GM18517 (cell line): ENCODE results near the gene SLCO2A1.

Experiments used
- ATAC-seq: cut with Tn5 transposase; IDR thresholded peaks from one replicate; pipeline ENCODE4 v1.9.1; 2021; ENCODE audit warnings: mild to moderate bottlenecking, moderate library complexity; ENCODE audit not compliant: unreplicated experiment

Gene SLCO2A1

DNA sequence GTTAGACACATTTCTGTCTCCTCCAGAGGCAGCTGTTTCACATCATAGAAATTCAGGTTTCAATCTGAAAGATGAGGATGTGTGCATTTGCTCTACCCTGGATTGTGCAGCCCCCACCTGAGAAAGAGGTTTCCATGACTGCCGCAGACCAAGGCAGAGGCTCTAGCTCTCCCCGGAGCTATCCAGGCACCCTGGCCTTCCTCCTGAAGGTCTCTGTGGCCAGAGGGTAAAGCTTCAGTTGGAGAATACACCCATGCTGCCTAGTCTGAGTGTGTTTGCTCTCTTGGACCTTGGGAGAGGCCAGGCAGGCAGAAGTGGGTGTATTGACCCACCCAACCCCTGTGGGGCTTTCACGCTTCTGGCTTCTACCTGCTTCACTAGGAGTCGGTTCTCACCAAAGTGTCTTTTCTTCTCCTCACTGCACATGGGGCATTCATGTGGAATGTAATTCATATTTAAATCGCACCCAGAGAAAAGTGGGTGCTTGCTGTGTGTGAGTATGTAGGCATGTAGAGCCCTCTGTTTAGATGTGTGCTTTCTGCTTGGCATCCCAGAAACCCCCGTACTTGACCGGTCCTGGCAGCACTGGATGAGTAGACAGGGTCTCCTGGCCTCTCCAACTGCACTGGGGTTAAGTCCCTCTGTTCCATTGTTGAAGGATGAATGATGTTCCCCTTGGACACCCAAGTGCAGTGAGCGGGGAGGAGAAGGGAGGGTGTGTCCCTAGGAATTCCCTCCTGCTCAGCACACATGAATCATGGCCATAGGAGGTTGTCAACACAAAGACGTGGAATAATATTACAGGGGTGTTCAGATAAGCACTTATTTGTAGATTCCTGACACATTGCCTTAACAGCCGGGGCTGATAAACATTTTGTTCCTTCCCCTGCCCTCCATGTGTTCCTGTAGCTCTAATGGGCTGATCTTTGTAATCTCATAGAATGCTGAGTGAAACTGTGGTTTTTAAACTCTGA, 113.8 kb downstream of the SLCO2A1 start:
- no peak for ATAC-seq

DNA sequence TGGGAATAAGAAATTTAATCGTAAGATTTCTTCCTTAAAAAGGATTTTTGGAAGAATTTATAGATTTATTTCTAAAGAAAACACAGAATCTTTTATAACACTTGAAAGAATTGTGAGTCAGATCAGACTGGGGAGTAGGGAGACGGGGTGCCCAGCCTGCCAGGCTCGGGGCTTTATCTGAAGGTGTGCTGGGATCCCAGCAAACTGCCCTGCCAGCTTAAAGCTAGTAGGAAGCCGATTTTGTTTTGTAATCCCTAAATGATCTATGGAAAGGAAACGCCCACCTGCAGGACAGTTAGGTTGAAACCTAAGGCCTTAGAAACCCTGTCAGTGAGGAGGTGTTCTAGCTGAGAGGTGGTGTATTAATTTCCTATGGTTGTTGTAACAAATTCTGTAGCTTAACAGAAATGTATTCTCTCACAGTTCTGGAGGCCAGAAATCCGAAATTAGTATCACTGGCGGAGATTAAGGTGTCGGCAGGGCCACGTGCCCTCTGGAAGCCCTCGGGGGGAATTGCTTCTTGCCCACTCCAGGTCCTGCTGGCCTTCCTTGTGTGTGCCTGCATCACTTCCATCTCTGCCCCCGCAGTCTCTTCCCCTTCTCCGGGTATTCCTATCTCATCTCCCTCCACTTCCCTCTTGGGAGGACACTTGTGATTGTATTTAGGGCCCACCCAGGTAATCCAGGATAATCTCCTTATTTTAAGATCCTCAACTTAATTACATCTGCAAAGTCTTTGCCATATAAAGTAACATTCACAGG, 114.7 kb downstream of the SLCO2A1 start:
- ATAC-seq = no peak

DNA sequence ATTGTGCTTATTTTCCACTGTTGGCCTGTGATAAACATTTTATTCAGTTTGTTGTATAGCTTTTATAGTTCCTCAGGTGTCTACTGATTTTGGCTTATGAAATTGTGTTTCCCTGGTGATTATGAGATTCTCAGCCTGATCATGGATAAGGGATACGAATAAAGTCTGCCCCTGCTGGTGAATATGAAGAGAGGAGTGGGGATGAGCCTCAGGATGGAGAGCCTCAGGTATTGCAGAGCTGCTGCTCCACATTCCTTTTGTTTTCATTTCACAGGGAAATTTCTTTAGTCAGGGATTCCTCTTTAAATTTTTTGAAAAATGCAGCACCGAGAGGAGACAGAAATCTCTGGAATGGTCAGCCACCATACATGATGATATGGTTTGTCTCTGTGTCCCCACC, 119.3 kb downstream of the SLCO2A1 start:
- ATAC-seq = no peak

GRCh38 chr3:133905376-133905775, 124.3 kb downstream of the SLCO2A1 start:
- ATAC-seq = no peak

DNA sequence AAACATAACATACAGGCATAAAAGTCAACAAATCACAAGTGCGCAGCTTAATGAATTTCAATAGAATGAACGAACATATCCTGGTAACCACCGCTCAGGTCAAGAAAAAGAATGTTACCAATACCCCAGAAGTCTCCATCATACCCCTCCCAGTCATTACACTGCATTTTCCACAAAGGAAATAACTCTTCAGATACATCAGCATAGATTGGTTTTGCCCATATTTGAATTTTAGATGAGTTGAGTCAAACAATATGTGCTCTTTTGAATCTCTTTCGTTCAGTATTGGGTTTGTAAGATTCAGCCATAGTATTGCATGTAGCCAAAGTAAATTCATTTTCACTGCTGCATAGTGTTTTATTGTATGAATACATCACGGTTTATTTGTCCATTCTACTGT, 127.9 kb downstream of the SLCO2A1 start:
- ATAC-seq = no peak

DNA sequence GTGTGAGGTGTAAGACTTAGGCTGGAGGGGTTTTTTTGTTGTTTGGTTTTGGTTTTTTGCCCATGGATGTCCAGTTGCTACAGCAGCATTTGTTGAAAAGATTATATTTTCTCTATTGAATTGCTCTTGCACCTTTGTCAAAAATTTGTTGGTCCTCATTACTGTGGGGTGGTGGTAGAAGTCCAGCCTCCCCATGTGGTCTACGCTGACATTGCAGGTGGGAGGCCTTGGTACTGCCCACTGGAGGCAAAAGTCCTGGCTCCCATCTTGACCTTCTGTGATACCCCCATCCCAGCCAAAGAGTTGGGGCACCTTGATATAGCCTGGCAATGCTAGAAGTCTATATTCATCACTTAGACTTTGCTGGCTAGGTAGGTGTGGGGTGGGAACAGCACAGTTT, 128.6 kb downstream of the SLCO2A1 start:
- no peak for ATAC-seq

GRCh38 chr3:133899311-133899710, 130.4 kb downstream of the SLCO2A1 start:
- ATAC-seq = no peak

DNA sequence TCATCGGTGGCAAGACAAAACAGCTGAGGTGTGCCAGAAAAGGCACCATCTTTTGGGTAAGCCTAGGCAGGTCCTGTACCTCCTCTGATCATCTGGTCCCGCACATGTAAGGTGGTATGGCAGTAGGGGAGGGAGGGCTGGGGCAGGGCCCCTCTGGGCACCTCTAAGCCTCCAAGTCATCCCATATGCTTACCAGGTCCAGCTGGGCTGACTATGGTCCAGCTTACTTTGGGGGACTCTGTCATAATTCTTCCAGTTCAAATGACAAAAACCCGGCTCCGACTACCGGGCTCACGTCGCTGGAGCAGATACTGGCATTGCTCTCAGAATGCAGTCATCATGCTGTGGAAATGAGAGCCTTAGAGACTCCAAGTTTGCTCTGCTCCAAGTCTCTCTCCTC, 132.2 kb downstream of the SLCO2A1 start:
- no peak for ATAC-seq

- no peak for ATAC-seq
Observed at GRCh38 chr3:133896002-133896761, 133.5 kb downstream of the SLCO2A1 start.

- no peak for ATAC-seq
Observed at GRCh38 chr3:133895208-133896001, 134.3 kb downstream of the SLCO2A1 start, which contains the start of gene RAB6B. TSS of gene RAB6B (minus strand) at chr3:133895882. CDS start at chr3:133895466, 416 bp downstream.

DNA sequence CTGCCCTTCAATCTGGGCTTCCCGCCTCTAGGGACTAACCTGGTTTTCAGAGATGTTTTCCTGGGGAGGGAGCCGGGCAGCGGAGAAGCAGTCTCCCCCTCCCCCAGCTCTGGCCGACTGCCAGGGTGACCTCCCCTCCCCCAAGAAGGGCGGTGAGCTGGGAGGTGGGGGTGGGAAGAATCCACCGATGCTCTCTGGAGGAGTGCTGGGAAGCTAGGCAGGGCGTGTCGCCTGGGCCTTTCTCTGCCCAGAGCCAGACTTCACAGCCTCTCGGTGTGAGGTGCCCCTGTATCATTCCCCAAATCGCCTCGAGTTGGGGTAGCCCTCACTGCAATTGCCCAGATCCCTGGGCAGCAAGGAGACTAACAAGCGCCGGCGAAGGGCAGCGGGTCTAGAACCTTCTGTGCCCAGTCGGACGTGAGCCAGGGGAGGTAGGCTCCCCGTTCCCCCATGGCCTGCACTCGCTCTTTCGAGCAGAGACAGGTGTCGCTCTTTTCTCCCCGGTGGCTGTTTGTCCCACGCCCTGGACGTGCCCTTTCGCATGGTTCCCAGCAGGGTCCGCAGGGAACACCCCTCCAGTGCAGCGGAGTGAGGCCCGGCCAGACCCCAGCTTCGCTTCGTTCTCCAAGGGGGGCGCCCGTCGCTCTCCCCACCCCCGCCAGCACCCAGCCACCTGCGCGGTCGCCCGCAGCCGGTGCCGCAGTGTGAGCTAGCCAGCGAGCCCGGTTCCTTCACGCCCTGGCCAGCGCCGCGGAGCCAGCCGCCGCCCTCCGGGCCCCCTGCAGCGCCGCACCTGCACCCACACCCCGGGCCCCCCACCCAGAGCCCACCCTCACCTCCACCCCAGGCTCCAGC, 135.1 kb downstream of the SLCO2A1 start:
- no peak for ATAC-seq

DNA sequence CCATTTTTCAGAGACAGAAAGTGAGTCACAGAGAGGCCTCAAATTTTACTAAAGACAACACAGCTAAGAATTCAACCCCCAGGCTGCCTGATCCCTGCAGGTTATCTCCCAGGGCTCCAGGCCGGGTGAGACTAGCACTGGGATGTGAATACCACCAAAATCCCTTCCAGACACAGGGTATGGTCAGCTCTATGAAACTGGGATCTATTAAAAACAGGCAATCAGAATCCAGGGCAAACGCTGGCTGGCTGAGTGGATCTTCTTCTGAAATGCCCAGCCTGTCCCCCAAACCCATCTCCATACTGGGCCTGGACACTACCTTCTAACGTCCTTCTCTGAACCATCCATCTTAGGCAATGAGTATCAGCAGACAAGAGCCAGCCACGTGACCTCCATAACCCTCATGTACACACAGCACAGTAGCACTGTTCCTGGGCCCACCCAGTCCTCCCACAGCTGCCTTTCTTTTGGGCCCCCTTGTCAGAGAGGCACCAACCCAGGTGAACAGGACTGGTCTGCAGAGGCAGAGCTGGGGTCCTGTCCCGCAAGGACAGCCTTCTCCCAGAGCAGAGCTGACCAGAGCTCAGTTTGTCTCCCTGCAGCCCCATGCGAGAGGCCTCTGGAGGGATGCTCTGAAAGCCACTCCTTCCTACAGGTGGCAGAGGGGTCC, 135.9 kb downstream of the SLCO2A1 start:
- ATAC-seq = no peak

GRCh38 chr3:133892541-133893231, 137.0 kb downstream of the SLCO2A1 start:
- ATAC-seq = no peak

DNA sequence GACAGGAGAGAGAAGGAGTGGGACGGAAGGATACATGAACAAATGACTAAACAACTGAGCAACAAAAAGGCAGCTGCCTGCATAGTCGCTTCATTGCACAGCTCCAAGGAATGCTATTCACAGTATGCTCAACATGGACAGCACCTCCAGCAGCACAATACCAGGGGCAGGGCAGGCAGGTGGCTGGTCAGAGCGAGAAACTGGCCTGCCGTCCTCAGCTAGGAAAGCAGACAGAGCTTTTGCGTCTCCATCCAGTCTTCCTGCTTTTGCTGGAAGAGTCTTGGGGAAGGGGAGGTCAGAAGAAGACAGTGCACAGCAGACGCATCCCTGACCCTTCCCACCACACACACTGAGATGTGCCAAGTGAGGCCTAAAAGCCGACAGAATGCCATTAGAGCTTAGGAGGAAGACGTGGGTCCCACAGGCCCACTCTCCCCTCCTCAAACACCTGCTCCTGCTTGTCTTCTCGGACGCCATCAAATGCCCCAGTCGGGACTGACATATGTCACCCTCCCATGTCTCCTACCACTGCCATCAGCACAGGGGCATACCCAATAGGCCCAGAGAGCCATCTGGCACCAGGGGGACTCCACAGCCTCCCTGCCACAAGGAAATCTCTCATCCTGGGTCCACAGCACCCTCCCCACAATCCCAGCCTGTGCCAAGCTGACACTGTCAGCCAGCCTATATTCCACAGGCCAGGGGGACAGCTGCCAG, 137.9 kb downstream of the SLCO2A1 start:
- no peak for ATAC-seq

GRCh38 chr3:133890972-133891644, 138.6 kb downstream of the SLCO2A1 start:
- ATAC-seq = no peak

DNA sequence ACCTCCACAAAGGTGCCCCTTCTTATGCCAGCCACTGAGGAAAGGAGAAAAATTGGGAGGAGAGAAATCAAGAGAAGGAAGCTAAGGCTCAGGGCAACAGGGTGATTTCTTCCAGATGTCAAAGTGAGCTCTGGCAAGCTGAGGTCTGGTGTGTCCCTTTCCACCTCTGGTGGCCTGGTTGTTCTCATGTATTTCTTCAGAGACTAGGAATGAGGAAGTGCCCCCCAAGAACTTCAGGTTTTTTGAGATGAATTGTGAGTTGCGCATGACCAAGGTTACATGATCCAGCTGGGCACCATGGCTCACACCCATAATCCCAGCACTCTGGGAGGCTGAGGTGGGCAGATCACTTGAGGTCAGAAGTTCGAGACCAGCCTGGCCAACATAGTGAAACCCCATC, 139.7 kb downstream of the SLCO2A1 start:
- ATAC-seq = no peak

- ATAC-seq = no peak
Observed at GRCh38 chr3:133888726-133889340, 140.9 kb downstream of the SLCO2A1 start.
